Cortex of kidney (tissue), 1 donor: Measurements from ENCODE around the gene CLEC4G.
"Not testable (repeated sequence)": the region's sequence is repeated elsewhere in the genome, so short reads cannot be mapped to it uniquely, and the experiment has no call there.

Experiments
- DNase-seq: peaks from one replicate; lab custom pipeline; 2025; lab: John Stamatoyannopoulos, UW

Gene CLEC4G, protein sequence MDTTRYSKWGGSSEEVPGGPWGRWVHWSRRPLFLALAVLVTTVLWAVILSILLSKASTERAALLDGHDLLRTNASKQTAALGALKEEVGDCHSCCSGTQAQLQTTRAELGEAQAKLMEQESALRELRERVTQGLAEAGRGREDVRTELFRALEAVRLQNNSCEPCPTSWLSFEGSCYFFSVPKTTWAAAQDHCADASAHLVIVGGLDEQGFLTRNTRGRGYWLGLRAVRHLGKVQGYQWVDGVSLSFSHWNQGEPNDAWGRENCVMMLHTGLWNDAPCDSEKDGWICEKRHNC

DNA sequence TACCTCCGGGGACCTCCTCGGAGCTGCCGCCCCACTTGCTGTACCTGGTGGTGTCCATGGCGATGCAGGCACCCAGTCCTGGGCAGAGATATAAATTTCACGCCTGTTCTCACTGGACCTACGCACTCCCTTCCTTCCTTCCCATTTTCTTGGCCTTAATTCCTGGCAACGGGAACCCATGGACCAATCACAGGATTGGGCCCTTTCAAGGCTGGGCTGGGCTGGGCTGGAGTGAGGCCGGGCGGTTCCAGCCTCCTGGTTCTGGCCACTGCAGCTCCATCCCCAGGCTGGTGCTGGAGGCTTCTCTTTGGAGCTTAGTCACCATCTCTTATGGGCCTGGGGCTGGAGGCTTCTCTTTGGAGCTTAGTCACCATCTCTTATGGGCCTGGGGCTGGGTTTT is at the start of gene CLEC4G:
Gene CLEC4G, minus strand, starts transcription at position 66 of the 400 bp plus-strand sequence. Its CDS starts 8 bp downstream, at position 58.
- no peak for DNase-seq

DNA sequence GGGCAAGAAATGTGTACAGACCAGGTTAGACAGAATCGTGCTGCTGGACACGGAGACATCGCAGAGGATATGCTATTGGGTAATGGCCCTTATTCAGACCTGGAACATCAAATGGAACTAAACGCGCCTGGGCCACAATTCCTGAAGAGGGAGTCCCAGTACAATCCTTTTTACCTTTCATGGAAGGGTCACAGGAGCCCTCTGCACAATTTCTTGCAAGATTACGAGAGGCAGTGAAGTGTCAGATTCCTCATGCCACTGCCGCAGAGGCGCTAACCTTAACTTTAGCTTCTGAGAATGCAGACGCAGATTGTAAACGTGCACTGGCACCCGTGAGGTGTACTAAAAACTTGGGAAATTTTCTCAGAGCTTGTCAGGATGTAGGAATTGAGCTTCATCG is 49.2 kb upstream of the CLEC4G start:
- no peak for DNase-seq

DNA sequence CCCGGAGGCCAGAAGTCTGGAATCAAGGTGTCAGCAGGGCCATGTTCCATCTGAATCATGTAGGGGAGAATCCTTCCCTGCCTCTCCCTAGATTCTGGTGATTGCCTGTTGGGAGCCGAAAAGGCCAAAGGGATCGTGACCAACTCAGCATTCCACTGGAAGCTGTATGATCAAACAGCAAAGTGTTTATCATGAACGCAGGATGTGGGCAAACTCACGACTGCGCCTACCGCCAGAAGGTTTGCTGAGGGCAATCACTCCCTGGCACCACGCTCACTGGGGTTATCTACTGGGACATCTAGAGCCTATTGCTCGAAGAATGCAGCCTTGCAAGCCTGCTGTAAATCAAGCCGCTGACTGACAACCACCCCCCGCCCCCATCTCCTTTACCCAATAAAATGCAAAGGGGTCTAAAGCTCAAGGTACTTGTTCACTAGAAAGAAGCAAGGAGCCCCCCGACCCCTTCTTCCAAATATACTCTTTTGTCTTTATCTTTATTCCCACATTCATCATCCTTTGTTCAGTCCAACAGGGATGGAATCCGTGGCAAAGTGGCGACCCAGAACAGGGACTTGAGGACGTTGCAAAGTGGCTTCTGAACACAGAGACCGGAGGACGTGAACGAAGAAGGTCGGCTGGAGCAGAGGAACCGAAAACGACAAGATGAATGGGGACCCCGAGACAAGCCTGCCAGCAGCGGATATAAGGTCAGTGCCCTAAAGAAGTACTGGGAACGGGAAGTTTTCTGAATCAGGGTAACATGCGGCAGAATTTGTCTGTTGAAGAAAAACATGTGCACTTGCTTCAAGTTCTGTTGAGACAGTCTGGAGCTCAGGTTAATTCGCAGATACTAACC is 47.9 kb upstream of the CLEC4G start:
- DNase-seq: no peak

DNA sequence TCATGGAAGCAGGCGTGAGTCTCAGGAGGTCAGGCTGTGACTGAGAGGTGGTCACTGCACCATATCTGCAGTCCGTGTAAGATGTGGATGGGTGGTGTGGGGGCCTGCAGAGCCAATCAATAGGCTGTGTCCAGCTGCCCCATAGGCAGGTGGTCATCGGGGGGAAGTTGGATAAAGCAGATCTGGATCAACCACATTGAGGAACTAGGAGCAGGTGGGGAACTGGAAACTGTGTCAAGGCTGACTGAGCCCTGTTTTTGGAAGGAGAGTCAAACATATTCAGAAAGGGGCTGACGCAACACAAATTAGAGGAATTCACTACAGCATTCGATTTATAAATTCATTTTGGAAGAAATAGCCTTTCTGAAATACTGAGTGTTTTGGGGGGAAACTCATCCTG is 46.2 kb upstream of the CLEC4G start:
- no peak for DNase-seq

DNA sequence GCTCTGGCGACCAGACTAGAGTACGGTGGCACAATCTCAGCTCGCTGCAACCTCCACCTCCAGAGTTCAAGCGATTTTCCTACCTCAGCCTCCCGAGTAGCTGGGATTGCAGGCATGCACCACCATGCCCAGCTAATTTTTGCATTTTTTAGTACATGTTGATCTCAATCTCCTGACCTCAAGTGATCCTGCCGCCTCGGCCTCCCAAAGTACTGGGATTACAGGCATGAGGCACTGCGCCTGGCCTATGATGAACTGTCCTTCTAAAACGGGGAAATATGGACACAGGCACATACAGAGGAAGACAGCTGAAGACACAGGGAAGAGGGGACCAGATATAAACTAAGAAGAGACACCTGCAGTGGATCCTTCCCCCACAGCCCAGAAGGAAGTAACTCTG is 43.9 kb upstream of the CLEC4G start:
- no peak for DNase-seq

DNA sequence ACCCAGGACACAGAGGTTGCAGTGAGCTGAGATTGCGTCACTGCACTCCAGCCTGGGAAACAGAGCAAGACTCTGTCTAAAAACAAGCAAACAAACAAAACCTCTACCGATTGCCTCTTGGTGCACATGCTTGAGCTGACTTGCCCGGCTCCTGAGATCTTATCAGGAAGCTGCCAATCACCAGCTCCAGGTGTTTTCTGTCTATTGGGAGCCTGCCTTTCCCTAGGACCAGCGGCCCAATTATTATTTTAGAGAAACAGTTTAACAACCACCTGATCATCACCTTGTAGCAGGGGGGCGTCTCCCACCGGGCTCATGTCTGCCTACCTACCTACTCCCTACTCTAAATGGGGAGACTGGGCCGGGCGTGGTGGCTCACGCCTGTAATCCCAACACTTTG is 41.9 kb upstream of the CLEC4G start:
- no peak for DNase-seq

DNA sequence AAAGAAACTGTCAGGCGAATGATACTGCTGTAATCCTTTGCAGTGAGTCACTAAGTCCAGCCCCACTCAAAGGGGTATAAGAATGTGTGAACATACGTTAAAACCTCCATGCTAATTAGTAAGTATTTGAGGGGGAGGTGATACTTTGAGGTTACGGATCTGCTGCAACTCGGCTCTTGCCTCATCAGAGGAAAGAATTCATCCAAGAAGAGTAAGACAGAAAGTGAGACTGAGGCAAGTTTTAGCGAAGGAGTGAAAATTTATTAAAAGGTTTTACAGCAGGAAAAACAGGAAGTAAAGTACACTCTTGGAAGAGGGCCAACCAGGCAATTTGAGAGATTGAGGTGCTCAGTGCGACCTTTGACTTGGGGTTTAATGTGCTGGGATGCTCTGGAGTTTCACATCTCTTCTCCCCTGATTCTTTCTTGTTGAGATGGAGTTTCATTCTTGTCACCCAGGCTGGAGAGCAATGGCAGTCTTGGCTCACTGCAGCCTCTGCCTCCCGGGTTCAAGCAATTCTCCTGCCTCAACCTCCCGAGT is 40.9 kb upstream of the CLEC4G start:
- no peak for DNase-seq

DNA sequence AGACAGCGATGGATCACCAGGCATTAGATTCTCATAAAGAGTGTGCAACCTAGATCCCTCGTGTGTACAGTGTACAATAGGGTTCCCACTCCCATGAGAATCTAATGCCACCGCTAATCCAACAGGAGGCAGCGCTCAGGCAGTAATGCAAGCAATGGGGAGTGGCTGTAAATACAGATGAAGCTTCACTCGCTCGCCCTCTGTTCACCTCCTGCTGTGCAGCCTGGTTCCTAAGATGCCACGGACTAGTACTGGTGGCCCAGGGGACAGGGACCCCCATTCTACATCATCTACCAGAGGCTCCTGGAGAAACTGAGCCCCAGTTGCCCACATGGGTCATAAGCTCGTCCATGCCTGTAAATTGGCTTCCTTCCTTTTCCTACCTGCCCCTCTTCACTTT is 39.2 kb upstream of the CLEC4G start:
- DNase-seq: no peak

DNA sequence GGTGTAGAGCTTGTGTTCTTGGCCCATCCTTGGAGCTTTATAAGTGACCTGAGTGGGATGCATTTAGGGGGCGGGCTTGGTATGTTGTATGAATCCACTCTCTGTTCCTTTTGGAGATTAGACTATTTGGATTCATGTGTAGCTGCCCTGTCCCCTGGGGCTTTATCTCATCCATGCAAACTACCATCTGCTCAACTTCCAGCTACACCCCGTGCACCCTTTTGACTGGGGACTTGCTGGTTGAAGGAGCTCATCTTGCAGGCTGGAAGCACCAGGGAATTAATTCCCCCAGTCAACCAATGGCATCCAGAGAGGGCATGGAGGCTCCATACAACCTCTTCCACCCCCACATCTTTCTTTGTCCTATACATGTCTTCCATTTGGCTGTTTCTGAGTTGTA is 37.3 kb upstream of the CLEC4G start:
- DNase-seq: no peak

DNA sequence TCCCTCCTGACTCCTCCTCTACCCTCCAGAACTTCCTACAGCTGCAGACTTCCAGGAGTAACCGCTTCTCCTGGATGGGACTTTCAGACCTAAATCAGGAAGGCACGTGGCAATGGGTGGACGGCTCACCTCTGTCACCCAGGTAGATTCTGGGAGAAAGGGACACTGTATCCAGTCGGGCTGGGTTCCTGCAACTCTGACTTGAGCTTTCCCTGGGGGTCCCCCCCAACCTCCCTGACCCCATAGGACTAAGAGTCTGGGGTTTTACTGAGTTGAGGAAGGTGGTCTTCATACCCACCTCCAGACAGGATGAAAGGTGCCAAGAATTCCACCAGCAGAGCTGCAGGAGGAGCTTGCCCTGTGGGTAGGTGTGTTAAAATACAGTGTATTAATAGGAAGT is 35.6 kb upstream of the CLEC4G start:
- DNase-seq: no peak

DNA sequence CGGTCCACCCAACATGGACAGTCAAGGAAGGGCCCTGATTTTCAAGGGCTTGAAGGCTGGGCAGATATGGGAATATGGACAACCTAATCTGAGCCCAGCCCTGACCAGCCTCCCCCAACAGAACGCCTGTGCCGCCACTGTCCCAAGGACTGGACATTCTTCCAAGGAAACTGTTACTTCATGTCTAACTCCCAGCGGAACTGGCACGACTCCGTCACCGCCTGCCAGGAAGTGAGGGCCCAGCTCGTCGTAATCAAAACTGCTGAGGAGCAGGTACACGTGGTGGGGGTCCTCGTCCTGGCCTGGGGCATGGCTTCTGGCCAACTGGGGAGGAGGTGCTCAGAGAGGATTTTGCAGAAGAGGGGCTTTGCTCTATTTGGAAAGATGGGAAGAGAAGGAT is 34.6 kb upstream of the CLEC4G start:
- no peak for DNase-seq

DNA sequence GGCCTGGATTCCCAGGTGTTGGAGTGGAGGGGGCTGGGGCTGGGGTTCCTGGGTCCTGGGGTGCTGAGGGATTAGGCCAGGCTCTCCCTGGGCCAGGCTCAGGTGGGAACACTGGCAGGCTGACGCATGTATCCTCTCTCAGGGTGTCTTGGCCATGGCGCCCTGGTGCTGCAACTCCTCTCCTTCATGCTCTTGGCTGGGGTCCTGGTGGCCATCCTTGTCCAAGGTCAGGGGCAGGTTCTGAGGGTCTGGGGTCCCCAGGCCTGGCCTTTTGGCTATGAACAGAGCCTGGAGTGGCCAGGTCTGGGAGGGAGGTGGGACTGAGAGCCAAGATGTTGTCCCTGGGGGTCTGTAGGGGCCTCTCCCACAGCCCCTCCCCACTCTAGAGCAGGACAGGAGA is 33.1 kb upstream of the CLEC4G start:
- not testable (repeated sequence) for DNase-seq

DNA sequence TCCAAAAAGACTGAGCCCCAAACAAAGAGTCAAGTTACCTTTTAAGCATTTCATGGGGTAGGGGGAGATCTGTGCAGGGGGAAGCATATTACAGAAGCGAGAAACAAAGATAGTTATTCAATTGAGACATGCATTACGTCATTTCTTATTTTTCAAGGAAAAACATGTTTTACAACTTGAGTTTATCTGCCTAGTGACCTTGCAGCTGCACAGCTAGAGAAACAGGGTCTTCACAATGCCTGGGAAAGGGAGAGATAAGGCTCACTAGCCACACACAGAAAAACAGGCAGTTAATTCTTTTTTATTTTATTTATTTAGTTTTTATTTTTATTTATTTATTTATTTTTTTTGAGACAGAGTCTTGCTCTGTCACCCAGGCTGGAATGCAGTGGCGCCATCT is 32.2 kb upstream of the CLEC4G start:
- not testable (repeated sequence) for DNase-seq

DNA sequence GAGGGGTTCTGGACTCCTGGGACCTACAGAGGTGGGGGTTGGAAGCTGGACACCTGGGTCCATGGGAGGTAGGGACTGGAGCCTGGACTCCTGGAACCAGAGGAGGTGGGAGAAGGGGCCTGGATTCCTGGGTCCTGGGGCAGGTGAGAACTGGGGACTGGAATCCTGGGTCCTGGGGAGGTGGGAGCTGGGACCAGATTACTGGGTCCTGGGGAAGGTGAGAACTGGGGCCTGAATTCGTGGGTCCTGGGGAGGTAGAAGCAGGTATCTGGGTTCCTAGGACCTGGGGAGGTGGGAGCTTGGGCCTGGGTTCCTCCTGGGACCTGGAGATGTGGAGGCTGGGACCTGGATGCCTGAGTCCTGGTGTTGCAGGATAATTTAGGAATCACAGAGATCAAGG is 31.8 kb upstream of the CLEC4G start:
- DNase-seq: no peak

DNA sequence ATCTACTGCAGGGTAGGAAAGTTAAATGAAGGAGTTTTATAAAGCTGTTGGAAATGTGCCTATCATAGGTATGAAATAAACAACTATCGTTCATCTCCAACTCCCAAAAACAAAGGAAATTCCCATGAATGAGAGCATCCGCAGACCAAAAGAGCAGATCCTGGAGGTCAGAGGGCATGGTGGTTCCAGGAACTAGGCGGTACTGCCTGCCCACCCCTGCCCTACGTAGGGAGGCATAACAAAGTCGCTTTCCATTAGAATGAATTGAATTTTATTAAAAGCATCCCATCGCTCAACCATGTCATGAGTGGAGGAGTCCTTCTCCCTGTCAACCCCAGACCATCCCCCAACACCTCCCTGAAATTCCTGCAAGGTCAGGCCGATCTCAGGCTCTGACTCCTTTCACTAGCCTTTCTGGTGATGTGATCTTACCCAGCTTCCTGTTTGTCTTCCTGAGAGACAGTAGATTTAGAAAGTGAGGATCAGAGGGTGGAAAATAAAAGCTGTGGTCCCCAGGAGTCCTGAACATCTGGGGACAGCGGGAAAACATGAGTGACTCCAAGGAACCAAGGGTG is 30.9 kb upstream of the CLEC4G start, which contains the start of gene CLEC4M:
Gene CLEC4M, plus strand, starts transcription at position 525 of the 575 bp plus-strand sequence. Its CDS starts 24 bp downstream, at position 549.
- DNase-seq: no peak

DNA sequence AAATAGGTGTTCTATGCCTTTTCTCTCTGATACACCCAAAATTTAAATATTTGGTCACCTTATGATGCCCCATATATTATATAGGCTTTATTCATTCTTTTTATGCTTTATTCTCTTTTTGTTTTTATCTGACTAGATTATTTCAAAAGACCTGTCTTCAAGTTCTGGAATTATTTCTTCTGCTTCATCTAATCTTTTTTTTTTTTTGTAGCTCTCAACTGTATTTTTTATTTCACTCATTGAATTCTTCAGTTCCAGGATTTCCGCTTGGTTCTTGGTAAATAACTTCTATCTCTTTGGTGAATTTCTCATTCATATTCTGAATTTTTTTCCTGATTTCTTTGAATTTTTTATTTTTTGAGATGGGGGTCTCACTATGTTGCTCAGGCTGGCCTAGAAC is 27.2 kb upstream of the CLEC4G start:
- DNase-seq: no peak

DNA sequence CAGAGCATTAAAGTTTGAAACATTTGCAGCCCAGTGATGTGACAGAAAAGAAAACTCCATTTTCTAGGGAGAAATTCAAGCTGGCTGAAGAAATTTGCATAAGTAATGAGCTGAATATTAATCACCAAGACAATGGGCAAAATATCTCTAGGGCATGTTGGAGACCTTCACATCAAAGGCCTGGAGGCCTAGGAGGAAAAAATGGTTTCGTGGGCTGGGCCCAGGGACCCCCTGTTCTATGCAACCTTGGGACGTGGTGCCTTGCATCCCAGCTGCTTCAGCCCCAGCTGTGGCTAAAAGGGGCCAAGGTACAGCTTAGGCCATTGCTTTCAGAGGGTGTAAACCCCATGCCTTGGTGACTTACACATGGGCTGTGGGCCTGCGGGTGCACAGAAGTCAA is 25.4 kb upstream of the CLEC4G start:
- DNase-seq: no peak

DNA sequence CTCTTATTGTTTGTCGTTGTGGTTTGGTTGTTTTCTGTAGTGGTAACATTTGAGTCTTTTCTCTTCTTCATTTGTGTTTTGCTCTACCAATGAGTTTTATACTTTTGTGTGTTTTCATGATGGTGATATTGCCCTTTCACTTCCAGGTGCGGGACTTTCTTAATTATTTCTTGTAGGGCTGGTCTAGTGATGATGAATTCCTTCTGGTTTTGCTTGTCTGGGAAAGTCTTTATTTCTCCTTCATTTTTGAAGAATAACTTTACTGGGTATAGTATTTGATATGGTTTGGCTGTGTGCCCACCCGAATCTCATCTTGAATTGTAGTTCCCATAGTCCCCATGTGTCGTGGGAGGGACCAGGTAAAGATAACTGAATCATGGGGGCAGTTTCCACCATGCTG is 24.3 kb upstream of the CLEC4G start:
- no peak for DNase-seq

DNA sequence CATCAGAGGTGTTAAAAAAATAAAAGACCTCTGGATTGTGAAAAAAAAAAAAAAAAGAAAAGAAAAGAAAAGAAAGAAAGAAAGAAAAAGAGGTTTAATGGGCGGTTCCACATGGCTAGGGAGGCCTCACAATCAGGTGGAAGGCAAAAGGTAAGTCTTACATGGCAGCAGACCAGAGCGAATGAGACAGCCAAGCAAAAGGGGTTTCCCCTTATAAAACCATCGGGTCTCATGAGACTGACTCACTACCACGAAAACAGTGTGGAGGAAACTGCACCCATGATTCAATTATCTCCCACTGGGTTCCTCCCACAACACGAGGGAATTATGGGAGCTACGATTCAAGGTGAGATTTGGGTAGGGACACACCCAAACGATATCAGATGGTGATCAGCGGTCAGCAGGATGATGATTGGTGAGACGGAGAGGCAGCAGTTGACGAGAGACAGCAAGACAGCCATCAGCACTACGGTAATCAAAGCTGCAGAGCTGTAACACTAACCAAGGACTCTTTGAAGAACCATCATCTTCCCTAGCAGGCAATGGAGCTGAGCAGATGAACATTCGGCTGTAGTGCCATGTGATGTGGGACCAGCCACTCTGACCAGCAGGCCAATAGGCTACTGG is 19.4 kb upstream of the CLEC4G start:
- no peak for DNase-seq

DNA sequence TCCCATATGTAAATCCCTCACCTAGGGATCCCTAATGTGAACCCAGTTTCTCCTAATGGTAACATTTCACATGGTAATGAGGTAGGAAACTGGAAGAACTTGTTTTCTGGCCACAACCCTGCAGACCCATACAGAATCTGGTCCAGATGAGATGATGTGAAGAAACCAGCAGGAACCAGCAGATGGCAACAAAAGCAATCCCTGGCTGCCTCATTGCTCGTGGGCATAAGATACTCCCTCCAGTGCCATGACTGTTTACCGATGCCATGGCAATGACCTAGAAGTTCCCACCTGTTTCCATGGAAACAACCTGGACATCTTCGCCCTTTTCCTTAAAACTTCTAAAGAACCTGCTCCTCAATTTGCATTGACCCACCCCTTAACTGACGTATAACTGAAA is 16.8 kb upstream of the CLEC4G start:
- no peak for DNase-seq

DNA sequence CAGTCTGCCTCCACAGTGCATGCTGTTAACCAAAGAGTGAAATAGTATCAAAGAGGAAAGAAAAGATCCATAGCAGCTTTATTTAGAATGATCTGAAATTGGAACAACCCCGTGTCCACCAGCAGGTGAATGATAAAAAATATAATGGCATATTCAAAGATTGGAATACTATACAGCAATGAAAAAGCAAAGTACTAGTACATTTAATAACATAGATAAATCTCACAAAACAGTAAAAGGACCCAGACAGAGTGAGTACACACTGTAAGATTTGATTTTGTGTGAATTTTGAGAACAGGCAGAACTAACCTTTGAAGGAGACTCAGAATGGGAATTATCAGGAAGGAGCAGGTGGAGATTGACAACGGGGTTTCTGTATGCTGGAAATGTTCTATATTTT is 16.3 kb upstream of the CLEC4G start:
- DNase-seq: no peak
